NCI-H748 (cell line): ENCODE data around the gene EIF3I.

Source experiments
- DNase-seq: peaks from one replicate; lab custom pipeline; 2025; ENCODE audit not compliant: unreplicated experiment; lab: John Stamatoyannopoulos, UW

Gene EIF3I

DNA sequence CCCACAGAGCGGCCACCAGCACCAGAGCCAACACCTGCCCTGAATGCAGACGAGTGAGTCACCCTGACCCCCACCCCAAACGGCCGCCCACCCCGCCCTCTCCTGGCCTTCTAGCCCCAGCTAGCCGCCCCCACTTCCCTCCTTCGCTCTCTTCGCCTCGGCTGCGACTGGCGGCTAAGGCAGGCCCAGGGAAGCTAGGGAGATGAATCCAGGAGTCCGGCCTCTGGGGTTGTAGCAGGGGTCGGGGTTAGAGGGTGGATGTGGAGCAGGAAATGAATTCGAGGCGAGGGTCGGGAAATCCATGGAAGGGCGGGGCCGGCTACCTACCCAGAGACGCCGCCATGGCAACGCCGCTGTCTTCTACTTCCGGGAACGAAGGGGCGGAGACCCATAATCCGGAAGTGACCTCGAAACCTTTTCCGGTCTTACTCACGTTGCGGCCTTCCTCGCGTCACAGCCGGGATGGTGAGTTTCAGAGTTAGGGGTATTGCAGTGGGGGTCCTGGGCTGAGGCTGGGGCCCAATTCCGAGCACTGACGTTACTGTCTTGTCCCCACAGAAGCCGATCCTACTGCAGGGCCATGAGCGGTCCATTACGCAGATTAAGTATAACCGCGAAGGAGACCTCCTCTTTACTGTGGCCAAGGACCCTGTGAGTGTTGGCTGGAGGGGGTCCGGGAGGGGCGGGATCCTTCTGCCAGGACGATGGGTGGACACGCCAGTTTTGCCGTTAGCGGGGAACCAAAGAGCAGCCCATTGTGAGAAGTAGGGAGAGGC lies at the start of gene EIF3I, which contains the start of gene TMEM234:
Gene EIF3I, plus strand, starts transcription at position 428 of the 776 bp plus-strand sequence. Its CDS starts 35 bp downstream, at position 463.
Gene TMEM234, minus strand, starts transcription at position 374 of the 776 bp plus-strand sequence. Its CDS starts 31 bp downstream, at position 343.
- peak; percentile 93 for DNase-seq

DNA sequence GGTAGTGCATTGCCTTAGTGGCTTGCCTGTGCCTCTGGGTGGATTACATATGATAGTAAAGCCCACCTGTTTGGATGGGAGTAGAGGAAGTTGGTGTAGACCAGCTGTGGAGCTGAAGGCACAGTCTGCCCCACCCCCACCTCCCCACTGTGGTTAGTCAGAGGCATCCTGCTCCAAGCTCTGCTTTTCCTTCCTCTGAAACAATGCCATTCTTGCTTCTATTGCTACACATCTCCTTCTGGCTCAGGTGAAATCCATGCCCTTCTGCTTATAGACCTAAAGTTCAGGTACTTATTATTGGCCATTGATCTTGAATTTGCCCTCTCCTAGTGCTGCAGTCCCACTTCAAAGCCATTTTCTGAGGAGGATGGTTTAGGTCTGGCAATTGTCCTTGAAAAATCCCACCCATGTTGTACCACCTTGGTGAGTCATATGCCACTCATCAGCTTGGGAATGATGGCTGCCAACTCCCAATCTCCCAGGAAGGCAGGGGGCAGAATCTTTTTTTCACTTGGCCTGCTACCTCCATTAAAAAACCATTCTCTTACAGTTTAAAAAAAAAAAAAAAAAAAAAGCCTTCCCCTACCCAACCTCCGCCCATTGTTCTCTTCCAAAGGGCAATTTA lies 49.5 kb upstream of the EIF3I start:
- DNase-seq = no peak

DNA sequence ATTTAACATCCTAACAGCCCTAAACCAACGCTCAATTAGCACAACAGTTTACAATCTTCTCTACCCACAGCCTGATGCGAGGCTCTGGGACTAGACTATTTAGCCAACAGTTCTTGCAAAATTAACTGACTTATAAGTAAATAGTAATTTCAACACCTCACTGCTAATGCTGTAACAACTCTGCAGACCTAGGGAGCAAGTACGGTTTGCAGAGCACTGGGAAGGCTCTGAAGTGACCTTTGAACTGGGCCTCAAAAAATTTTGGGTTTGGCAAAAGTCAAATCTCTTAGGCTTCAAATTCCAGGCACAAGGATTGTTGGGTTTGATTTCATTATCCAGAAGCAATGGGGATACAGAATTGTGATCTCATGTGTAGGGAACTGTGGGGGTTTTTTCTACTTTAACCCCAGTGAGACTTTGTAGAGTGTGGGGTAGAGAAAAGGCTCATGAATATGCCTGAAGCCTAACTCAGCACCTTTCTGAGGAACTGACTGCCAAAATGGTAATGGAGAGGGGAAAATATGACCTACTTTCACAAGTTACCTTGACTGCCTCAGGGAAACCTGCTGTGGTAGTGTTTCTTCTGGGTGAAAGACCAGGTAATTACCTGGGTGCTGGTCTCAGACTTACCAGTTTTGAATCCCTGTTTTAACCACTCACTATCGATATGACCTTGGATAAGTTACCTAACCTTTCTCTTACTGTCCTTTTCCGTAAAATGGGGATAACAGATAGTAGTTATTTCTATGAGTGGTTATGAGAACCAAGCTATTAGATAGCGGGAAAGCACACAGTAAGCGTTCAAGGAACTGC lies 43.6 kb upstream of the EIF3I start:
- DNase-seq = no peak

DNA sequence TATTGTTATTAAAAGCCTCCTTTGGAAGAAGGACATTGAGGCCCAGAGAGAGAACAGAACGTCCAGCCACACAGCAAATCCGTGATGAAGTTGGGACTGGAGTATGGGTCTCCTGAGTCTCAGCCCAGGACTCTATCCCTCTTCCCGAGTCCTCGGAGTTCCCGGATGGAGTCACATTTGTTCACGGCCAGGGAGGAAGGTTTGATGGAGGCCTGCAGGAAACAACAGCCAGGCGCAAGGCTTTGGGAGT lies 43.1 kb upstream of the EIF3I start:
- DNase-seq = no peak

DNA sequence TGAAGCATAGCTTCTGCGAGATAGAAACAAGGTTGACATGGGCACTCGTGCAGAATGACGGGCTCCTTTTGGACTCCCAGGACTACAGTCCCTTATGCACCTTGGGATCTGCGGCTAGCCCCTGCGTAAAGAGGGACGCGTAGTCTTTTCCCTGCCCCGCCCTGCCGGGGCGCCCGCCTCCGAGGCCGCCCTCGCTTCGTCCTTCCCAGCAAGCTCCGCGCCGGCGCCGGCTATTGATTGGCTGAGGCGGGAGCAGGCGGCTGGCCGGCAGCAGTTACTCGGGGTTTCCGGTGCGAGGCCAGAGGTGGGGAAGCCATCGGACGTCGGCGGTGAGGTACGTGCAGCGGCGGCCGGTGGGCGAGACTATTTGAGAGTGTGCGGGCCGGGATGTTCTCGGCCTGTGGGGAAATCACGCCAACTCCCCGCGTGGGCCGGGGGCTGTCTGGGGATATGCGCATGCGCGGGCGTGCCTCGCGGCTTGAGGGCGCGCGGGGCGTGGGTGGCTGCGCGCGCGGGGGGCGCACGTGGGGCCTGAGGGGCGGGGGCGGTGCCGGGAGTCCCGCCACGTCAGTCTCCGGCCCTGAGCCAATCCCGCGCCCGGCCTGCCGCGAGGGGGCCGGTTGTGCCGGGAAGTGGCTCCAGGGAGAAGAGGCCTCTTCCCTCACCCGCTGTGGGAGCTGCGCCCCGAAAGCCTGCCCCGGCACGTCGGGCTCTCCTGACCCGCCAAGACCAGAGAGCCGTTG lies 42.6 kb upstream of the EIF3I start, which contains the start of gene TXLNA:
Gene TXLNA, plus strand, starts transcription at position 233 of the 743 bp plus-strand sequence. CDS start 671 bp downstream, outside the sequence.
- peak; percentile 92 for DNase-seq

DNA sequence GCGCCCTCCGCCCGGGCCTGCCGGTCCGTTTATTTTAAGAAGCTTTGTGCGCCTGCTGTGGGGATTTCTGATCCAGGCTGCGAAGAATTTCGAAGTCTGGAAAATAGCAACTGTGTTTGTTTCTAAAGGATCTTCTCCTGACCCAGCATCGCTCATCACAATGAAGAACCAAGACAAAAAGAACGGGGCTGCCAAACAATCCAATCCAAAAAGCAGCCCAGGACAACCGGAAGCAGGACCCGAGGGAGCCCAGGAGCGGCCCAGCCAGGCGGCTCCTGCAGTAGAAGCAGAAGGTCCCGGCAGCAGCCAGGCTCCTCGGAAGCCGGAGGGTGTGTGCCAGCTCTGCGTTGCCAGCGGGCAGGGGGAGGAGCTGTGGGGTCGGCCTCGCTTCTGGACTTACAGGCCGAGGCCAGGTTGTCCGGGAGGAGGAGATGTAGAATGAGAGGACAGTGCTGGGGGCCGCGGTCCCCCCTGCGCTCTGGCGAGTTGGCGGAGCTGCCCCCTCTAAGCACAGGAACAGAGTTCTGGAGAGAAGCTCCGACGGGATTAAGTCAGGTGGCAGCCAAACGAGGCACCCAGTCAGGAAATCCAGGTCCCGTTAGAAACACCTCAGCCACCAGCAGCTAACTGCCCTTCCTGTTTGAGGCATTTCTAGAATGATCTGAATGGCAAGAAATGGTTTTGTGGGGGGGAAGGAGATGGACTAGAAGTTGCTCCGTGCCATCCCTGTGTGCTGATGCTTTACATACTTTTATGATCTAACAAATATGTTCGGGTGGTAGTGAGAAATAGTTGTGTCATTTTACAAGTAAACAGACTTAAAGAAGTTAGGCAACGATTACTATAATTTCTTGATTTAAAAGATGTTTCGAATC lies 41.8 kb upstream of the EIF3I start:
- DNase-seq = peak; percentile 48

DNA sequence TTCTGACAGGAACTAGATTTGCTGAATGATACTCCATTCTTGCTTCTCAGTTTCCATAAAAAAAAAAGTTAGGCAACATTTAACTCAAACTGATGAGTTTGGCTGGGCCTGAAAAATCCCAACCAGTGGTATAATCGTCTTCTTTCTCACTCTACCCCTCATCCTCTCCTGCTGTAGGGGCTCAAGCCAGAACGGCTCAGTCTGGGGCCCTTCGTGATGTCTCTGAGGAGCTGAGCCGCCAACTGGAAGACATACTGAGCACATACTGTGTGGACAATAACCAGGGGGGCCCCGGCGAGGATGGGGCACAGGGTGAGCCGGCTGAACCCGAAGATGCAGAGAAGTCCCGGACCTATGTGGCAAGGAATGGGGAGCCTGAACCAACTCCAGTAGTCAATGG lies 41.1 kb upstream of the EIF3I start:
- no peak for DNase-seq

DNA sequence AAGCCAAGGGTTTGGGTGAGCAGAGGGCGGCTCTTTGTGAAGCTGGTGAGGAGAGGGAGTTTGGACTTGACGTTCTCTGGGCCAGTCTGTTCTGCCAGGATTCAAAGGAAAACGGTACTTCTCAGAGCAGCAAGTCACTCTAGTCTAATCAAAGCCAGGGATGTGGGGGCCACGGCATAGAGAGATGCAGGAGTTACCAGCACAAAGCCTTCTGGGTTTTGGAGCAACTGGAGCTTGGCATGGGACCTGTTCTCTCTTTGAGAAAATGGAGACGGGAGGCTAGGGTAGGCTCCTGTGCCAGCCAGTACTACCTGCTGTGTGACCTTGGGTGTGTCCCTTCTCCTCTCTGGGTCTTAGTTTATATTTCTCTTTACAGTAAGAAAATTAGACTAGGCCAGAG lies 40.6 kb upstream of the EIF3I start:
- no peak for DNase-seq

DNA sequence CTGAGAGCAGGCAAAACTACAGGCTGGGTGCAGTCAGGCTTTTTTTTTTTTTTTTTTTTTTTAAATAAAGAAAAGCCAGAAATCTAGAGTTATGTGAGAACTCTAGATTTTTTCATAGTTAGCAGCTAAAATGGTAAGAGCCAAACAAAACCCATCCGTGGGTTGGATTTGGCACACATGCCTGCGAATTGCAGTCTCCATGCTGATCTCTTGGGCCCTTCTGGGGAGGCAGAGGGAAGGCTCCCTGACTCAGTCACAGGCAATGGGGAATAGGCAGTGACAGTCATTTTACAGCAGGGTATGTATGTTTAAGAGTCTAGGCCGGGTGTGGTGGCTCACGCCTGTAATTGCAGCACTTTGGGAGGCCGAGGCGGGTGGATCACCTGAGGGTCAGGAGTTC lies 40.1 kb upstream of the EIF3I start:
- no peak for DNase-seq

DNA sequence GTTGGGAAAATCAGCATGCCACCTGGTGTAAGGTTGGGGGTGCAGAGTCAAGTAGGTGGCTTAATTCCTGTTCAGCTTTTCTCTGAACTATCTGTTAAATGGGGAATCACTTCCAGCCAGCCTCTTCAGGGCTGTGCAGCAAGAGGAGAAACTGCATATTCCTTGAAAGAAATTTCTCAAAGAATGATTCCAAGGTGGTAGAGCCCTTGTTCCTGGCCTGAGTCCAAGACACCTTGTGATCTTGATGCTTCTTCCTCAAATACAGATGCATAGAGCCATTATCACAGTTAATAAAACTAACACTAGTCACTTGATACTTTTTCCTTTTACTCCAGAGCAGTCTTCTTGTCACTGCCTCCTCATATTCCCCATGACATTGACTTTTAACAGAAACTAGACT lies 37.6 kb upstream of the EIF3I start:
- no peak for DNase-seq

DNA sequence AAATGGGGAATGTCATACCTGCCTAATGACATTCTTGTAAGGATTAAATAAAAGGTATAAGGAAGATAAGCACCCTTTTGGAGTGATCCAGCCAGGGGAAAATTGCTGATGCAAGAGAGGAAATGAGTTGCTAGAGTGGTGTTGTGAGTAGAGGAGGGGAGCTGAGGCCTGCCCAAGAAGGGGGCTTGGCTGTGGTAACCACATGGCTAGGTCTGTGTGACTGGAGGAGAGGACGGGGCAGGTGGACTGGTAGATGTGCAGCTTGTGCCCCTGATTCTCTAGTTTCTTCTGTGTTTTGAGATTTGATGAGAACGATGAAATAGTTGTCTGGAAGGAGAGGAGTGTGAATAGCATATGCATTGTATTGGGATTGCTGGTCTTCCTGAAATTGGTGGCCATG lies 36.1 kb upstream of the EIF3I start:
- DNase-seq = no peak

DNA sequence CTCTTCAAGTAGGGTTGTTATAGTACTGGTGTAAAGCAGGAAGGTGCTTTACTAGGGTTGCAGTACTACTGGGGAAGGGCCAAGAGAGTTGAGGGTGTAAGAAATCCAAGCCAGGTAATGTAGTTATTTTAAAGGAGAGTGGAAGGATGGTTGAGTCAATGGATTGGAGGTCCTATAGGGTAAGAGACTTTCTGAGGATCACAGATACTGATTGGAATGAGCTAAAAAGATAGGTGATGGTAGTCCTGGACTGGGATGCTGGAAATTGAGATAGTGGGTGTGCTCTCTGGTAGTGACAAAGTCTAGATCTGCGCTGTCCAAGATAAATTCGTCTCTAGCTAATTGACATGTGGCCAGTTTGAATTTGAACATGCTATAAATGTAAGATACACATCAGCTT lies 35.7 kb upstream of the EIF3I start:
- DNase-seq = no peak

DNA sequence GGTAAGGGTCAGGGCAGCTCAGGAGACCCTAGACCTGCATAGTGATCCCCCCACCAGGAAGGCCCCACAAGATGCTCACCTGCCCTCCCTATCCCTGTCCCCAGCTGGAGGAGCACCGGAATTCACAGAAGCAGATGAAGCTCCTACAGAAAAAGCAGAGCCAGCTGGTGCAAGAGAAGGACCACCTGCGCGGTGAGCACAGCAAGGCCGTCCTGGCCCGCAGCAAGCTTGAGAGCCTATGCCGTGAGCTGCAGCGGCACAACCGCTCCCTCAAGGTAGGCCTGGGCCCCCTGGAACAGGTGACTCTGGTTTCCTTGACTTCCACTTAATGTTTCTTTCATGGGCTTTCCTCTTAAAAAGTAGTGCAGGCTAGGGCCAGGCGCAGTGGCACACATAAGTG lies 34.4 kb upstream of the EIF3I start:
- DNase-seq = no peak

DNA sequence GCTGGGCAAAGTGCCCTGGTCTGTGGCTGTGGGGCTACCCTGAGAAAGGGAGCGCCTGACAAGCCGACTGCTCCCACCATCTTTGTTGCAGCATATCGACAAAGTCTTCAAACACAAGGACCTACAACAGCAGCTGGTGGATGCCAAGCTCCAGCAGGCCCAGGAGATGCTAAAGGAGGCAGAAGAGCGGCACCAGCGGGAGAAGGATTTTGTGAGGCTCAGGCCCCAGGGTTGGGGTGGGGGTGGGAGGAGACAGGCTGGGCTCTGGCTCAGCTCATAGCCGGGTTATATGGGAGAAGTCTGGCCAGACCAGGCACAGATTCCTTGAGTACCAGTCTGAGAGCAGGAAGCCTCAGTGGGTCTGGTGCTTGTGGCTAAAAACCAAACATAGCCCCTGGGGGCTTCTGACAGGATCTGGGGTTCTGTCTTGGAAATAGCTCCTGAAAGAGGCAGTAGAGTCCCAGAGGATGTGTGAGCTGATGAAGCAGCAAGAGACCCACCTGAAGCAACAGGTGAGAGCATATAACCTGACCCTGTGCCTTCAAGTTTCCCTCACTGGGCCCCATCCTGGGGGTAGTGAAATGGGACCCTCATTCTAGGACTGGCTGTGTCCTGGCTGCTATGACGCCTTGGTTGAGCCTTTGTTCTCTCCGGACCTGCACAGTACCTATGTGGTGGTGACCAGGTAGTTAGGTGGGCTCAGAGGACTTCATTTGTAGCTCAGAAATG lies 29.8 kb upstream of the EIF3I start:
- no peak for DNase-seq

DNA sequence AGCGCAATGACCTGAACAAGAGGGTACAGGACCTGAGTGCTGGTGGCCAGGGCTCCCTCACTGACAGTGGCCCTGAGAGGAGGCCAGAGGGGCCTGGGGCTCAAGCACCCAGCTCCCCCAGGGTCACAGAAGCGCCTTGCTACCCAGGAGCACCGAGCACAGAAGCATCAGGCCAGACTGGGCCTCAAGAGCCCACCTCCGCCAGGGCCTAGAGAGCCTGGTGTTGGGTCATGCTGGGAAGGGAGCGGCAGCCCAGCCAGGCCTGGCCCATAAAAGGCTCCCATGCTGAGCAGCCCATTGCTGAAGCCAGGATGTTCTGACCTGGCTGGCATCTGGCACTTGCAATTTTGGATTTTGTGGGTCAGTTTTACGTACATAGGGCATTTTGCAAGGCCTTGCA lies 27.2 kb upstream of the EIF3I start:
- no peak for DNase-seq

DNA sequence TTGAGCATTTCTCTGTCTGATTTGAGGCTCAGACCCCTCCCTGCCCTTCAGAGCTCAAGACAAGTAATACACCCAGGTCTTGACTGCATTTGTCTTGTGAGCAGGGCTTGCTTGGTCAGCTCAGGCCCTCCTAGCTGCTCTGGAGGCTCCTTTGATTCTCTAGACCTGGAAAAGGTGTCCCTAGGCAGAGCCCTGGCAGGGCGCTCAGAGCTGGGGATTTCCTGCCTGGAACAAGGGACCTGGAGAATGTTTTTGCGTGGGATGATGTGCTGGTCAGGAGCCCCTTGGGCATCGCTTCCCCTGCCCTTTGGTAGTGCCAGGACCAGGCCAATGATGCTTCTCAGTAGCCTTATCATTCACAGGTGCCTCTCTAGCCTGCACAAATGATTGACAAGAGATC lies 26.7 kb upstream of the EIF3I start:
- DNase-seq = no peak

DNA sequence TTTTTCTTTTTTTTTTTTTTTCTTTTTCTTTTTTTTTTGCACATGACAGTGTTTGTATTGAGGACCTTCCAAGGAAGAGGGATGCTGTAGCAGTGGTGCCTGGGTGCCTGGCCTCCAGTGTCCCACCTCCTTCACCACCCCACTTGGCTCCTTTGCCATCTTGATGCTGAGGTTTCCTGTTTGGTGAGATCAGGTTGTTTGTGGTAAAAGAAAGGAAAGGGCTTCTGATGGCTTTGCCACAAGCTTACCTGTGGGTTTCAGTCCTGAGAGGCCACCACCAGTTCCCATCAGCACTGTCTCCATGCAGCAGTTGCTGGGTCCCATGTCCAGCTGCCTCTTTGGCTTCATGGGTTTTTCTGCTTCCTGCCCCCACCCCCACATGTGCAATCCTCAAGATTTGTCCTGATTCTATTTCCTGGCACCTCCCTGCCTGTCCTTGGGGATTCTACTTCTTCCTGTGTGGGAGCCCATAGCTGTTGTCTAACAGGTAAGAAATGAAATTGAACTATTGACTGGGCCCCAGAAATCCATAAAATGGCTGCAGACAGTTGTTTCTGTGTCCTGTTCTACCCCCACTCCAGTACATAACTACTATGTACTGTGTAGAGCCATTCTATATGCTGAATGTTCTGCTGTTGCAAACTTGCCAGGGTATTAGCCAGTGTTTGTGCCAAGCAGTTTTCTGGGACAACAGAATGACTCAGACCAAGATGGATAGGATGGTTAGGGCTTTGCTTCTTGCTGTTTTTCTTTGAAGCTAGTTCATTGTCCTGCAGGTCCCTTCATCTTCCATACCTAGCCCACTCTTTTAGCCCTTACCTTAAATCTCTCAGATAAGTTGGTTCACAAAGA lies 26.0 kb upstream of the EIF3I start:
- no peak for DNase-seq

DNA sequence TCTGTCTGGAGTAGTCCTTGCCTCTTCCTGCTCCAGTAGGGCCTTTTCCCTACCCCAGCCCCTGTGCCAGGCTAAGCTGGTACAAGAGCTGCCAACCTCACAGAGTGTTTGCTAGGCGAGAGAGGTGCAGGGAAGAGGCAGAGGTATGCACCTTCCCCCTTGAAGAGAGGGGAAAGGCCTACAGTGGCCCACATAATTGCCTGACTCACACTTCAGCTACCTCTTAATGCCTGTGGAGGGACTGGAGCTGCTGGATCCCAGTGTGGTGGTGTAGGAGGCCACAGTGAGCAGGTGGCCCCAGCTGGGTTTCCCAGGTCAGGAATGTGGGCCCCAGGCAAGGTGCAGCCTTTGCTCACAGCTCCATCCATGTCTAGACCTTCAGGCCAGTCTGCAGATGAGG lies 25.1 kb upstream of the EIF3I start:
- no peak for DNase-seq

DNA sequence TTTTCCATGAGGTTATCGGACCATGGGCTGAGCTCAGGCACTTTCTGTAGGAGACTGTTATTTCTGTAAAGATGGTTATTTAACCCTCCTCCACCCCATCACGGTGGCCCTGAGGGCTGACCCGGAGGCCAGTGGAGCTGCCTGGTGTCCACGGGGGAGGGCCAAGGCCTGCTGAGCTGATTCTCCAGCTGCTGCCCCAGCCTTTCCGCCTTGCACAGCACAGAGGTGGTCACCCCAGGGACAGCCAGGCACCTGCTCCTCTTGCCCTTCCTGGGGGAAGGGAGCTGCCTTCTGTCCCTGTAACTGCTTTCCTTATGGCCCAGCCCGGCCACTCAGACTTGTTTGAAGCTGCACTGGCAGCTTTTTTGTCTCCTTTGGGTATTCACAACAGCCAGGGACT lies 24.4 kb upstream of the EIF3I start:
- DNase-seq = no peak
